Measurements from ENCODE around the gene IPCEF1.

DNA sequence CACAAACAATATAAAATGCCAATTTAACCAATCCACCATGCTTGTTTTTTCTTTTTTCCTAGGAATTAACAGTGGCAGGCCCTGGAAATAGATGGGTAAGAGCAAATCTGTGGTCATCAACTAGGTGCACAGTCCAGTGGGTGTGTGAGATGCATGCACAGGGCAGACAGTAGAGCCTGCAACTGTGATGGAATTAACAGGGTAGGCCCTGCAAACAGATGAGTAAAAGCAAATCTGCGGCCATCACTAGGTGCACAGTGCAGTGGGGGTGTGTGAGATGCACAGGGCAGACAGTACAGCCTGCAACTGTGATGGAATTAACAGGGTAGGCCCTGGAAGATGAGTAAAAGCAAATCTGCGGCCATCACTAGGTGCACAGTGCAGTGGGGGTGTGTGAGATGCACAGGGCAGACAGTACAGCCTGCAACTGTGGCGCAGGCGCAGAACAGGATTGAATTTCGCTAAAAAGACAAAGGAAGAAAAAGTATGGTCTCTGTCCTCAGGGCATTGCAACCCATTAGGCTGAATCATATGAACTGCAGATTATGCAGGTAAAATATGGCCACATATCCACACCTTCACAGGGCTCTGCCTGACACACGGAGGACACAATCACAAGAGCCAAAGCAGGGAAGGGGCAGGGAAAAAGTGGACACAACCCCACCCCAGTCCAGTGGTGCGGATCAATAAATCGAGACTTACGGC, 41.0 kb upstream of the IPCEF1 start:
- TF ChIP-seq POLR2AphosphoS5 (IDR thresholded peaks at IDR 0.05; ENCODE audit: borderline replicate concordance, low read depth, low read length) (no peak), EZH2 (IDR thresholded peaks at IDR 0.05) (no peak)

All from SK-N-MC (cell line).